Esophagus (tissue), 2 donors: Measurements from ENCODE around the gene CD300LG. TPM values are rescaled to one million over a fixed set of nuclear protein-coding genes. Genes with fewer than 3 reads are reported as not detected.
"Not testable (repeated sequence)": the region's sequence is repeated elsewhere in the genome, so short reads cannot be mapped to it uniquely, and the experiment has no call there.

ENCODE experiments used
- H3K27ac ChIP-seq, 2 donors: one replicate each; pipeline ENCODE4 v1.5.1; 2013; ENCODE audit warnings: low read depth in 2 of 2, mild to moderate bottlenecking in 2 of 2, inconsistent platforms in 1 of 2, low read length in 1 of 2, moderate library complexity in 1 of 2
- H3K27me3 ChIP-seq, 2 donors: one replicate each; pipeline ENCODE4 v1.6.1; 2013; ENCODE audit warnings: low read length in 2 of 2, control low read depth in 1 of 2, mild to moderate bottlenecking in 1 of 2; ENCODE audit not compliant: insufficient read depth in 2 of 2, control insufficient read depth in 1 of 2
- H3K36me3 ChIP-seq, 2 donors: one replicate each; pipeline ENCODE4 v1.6.1; 2013; ENCODE audit warnings: low read length in 1 of 2; ENCODE audit not compliant: control insufficient read depth in 2 of 2, insufficient read depth in 2 of 2
- H3K4me1 ChIP-seq, 2 donors: one replicate each; pipeline ENCODE4 v1.6.1; 2013; ENCODE audit warnings: low read length in 1 of 2; ENCODE audit not compliant: control insufficient read depth in 2 of 2, insufficient read depth in 2 of 2
- H3K4me3 ChIP-seq, 2 donors: one replicate each; pipeline ENCODE4 v1.5.1; 2013; ENCODE audit warnings: low read length in 2 of 2, mild to moderate bottlenecking in 2 of 2, low read depth in 1 of 2, moderate library complexity in 1 of 2
- H3K9me3 ChIP-seq, 2 donors: one replicate each; pipeline ENCODE4 v1.6.1; 2013; ENCODE audit warnings: mild to moderate bottlenecking in 2 of 2, low read depth in 1 of 2, low read length in 1 of 2, moderate library complexity in 1 of 2; ENCODE audit not compliant: control insufficient read depth in 2 of 2, insufficient read depth in 1 of 2
- WGBS, 2 donors: extraction: QIAGEN DNeasy Blood & Tissue Kit; methylation state at CpG; one replicate each; pipeline ENCODE4 v1.1.7; 2013; 5-methylcytosine and 5-hydroxymethylcytosine counted together
- polyA plus RNA-seq, 2 donors: library from polyadenylated mRNA; stranded (reverse); fragments of 200-250 nt; gene quantifications; one replicate each; pipeline ENCODE4 v1.2.3, GENCODE V29; 2013
- donor health status: healthy with polysubstance abuse.
- donor health status: Bipolar disorder and iron deficiency.

Gene CD300LG
- polyA plus RNA-seq, 2 donors, result 0.47 to 0.48 TPM

DNA sequence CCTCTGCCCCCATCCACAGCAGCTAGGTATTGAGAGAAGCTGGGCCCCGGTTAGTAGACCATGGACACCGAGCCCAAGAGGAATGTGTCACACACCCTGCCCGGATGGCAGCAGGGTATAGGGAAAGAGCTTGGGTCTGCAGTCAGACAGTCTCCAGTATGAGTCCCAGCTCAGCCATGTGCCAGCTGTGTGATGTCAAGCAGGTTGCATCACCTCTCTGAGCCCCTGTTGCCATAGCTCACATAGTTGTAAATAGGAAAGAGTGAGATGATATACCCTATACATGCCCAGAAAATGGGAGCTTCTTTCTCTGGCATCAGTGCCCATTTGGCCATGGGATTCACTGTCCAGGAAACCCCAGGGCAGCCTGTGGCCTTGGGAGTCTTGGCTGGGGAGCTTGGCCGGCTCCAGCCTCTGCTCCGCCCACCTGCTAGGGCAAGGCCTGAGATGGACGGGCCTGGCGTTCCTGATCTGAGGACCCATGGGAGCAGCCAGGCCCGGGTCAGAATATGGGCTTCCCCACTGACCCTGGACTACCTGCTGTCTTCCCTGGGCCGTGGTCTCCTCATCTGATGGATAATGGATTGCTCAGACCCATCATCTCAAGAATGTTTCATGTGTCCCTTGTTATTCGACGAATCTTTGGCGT, 13.2 kb downstream of the CD300LG start:
- Histone ChIP-seq H3K9me3 (peaks cover 0 to 3% of the 10 kb centered on the region in 2 donors), H3K4me1 (peaks cover 2 to 3% of the 10 kb centered on the region in 2 donors), H3K36me3 (no peaks in the 10 kb centered on the region), H3K27ac (no peak overlapping the region), H3K27me3 (no peaks in the 10 kb centered on the region), H3K4me3 (no peak overlapping the region)
- 87 to 89% methylated on average over 12 of the region's 12 CpGs for WGBS, 2 donors

DNA sequence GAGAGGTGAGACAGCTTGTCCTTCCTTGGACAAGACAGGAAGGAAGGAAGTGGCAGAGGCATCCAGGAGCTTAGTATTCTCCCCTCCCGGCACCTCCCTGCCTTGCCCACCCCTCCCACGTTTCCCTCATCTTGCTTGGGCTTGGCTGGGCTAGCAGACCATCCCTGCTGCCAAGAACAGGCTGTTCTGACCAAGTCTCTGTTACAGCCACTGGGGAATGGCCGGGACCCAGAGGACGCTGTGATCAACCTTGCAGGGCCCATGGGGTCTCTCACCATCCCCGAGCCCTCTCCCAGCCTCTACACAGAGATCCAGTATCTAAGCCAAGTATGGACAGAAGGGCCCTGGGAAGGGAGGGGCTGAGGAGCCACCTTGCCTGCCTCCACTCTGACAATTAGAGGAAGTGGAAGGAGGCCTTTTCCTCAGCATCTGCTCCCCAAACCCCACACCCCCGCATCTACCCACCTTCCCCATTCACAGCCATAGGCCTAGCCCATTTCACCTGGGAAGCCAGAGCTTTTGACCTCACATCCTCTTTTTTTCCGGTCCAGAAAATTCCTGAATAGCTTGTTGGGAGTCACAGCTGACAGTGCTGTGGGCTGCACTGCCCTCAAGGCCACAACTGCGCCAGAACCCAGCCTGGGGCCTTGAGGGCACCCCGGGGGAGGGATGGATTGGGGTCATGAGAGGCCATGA, 14.1 kb downstream of the CD300LG start:
- WGBS, 2 donors, result 47 to 56% methylated on average over 9 of the region's 9 CpGs
- Histone ChIP-seq H3K27me3 (no peaks in the 10 kb centered on the region), H3K4me1 (peaks cover 2 to 3% of the 10 kb centered on the region in 2 donors), H3K27ac (no peak overlapping the region), H3K9me3 (peaks cover 0 to 3% of the 10 kb centered on the region in 2 donors), H3K4me3 (no peak overlapping the region), H3K36me3 (no peaks in the 10 kb centered on the region)

DNA sequence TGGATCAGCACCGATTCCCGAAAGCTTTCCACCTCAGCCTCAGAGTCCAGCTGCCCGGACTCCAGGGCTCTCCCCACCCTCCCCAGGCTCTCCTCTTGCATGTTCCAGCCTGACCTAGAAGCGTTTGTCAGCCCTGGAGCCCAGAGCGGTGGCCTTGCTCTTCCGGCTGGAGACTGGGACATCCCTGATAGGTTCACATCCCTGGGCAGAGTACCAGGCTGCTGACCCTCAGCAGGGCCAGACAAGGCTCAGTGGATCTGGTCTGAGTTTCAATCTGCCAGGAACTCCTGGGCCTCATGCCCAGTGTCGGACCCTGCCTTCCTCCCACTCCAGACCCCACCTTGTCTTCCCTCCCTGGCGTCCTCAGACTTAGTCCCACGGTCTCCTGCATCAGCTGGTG, 15.0 kb downstream of the CD300LG start:
- Histone ChIP-seq H3K9me3 (peaks cover 0 to 2% of the 10 kb centered on the region in 2 donors), H3K27ac (no peak overlapping the region), H3K36me3 (no peaks in the 10 kb centered on the region), H3K27me3 (no peaks in the 10 kb centered on the region), H3K4me1 (peaks cover 2 to 3% of the 10 kb centered on the region in 2 donors), H3K4me3 (no peak overlapping the region)
- WGBS, 2 donors, result 78 to 84% methylated on average over 9 of the region's 9 CpGs

DNA sequence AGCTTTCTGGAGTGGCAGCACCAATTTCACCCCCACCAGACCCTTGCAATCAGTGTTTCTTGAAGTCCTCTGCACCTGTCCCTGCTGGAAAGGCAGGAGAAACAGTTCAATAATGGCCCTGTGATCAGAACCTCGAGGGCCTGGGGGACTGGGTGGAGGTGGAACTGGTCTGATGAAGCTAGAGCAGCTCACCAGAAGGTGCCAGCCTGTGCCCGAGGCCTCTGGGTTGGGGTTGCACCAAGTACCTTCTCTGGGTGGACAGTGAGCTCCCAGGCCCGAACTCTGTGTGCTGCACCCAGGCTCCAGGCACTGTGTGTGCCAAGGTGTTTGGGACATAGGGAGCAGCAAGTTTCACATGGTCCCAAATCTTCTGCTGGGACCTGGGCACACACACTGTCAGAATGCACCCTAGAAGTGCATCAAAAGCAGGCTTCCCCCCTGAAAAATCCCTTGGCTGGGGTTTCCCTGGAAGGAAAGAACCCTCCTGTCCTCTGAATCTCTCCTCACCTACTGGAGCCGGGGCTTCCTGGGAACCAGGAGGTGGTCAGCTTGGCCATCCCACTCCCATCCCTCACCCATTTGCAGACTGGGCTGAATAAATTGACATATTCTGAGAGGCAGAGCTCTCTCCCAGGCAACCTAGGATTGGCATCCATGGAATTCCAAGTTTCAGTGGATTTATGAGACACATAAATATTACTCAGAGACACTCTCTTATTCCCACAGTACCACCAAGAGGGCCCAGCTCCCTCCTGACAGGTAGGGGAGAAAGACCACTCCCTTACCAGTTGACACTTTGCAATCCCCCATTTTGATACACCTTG, 17.4 kb downstream of the CD300LG start:
- Histone ChIP-seq H3K36me3 (no peaks in the 10 kb centered on the region), H3K4me3 (no peak overlapping the region), H3K9me3 (no peaks in the 10 kb centered on the region), H3K4me1 (peaks cover 2 to 3% of the 10 kb centered on the region in 2 donors), H3K27me3 (no peaks in the 10 kb centered on the region), H3K27ac (no peak overlapping the region)
- WGBS, 2 donors, result 70 to 72% methylated on average over 4 of the region's 4 CpGs

DNA sequence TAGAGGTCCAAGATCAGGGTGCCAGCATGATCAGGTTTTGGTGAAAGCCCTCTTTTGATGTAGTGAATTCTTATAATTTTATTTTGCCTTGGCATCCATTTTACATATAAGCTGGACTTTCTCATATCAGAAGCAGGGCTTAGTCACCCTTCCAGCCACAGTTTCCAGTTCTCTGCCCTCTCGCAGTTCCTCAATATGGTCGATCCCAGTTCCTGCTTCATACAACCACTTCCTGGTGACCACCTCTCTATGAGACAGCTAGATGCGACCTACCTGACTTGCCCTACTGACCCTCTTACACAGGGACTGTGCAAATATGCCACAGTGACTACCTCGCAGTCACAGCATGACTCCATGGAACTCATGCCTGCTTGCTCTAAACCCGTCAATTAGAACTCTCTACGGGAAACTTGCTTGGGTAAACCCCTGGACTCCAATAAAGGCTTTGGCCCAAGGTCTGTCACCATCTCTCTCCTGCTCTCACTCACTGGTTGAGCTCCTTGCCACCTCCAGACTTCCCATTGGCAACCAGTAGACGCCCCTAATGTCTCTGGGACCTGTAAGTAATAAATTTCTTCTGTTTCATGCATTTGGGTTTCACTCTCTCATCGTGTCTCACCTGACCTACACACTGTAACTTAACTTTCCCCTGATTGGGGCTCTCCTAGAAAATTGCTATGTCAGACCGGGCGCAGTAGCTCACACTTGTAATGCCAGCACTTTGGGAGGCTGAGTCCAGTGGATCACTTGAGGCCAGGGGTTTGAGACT, 21.4 kb downstream of the CD300LG start:
- Histone ChIP-seq H3K27me3 (no peaks in the 10 kb centered on the region), H3K4me3 (no peak overlapping the region), H3K9me3 (no peaks in the 10 kb centered on the region), H3K36me3 (no peaks in the 10 kb centered on the region), H3K4me1 (no peaks in the 10 kb centered on the region), H3K27ac (no peak overlapping the region)
- WGBS, 2 donors, result 85 to 88% methylated on average over 10 of the region's 10 CpGs

DNA sequence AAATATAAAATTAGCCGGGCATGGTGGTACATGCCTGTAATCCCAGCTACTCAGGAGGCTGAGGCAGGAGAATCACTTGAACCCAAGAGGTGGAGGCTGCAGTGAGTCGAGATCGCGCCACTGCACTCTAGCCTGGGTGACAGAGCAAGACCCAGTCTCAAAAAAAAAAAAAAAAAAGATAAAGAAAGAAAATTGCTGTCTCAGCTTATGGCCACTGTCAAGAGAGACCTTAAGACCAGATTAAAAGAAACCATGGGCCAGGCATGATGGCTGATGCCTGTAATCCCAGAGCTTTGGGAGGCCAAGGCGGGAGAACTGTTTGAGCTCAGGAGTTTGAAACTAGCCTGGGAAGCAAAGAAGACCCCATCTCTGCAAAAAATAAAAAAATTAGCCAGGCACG, 22.1 kb downstream of the CD300LG start:
- not testable (repeated sequence) for H3K4me1 ChIP-seq, H3K36me3 ChIP-seq, H3K27me3 ChIP-seq, H3K4me3 ChIP-seq, H3K9me3 ChIP-seq, H3K27ac ChIP-seq
- WGBS, 2 donors, result 70 to 85% methylated on average over 6 of the region's 6 CpGs

DNA sequence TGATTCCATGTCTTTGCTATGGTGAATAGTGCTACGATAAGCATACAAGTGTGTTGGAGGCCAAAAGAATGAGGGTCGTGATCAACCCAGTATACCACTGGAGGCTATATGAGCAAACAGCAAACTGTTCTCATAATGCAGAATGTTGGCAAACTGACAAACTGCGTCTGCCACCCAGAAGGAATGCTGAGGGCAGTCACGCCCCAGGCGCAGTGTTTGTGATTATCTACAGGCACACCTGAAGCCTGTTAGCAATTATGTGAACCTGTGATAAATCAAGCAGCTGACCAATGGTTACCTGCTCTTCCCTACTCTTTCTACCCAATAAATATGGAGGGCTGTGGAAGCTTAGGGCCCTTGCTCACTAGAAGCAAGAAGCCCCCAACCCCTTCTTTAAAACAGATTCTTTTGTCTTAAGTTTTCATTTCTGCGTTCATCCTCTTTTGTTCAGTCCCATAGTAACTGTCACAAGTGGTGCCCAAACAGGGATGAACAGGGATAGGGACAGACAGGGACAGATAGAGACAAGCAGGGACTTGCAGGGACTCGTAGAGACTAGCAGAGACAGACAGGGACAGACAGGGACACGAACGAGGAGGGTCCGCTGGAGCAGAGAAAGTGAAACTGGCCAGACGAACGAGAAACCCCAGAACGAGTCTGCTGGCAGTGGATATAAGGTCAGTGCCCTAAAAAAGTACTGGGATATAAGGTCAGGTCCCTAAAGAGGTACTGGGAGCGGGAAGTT, 25.1 kb downstream of the CD300LG start:
- H3K4me3 ChIP-seq, result no peak overlapping the region
- 45 to 53% methylated on average over 14 of the region's 14 CpGs for WGBS, 2 donors
- H3K27ac ChIP-seq, result no peak overlapping the region
- H3K4me1 ChIP-seq, result no peaks in the 10 kb centered on the region
- no peaks in the 10 kb centered on the region for H3K36me3 ChIP-seq
- no peaks in the 10 kb centered on the region for H3K9me3 ChIP-seq
- no peaks in the 10 kb centered on the region for H3K27me3 ChIP-seq

DNA sequence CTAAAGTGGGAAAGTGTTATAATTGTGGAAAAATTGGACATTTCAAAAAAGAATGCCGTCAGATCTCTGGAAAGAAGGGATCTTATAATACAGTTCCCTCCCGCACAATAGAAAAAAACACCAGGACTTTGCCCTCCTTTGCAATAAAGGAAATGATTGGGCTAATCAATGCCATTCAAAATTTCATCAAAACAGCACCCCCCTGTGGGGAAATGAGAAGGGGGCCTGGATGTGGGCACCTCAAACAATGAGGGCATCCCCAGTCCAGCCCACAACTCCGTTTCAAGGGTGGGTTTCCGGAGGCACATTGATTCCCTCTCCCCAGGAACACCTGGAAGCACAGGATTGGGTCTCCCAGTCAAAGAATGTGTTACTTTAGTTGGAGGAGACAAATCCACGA, 26.1 kb downstream of the CD300LG start:
- H3K27me3 ChIP-seq, result no peaks in the 10 kb centered on the region
- no peaks in the 10 kb centered on the region for H3K4me1 ChIP-seq
- no peaks in the 10 kb centered on the region for H3K9me3 ChIP-seq
- H3K4me3 ChIP-seq, result no peak overlapping the region
- H3K27ac ChIP-seq, result no peak overlapping the region
- WGBS, 2 donors, result 63 to 72% methylated on average over 5 of the region's 5 CpGs
- no peaks in the 10 kb centered on the region for H3K36me3 ChIP-seq

DNA sequence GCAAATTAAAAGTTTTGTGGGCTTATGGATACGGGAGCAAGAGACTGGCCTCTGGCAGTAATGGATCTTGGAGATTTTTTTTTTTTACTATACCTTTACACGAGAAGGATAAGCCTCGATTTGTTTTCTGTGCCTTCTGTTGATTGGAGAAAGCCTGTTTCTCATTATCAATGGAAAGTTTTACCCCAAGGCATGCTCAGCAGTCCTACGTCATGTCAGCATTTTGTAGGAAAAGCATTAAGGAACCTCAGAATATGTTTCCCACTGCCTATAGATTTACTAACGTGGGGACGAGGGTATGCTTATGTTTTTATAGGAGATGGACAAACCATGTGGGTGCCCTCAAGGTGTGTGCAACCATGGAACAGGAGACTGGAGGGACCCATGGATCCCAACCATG, 26.8 kb downstream of the CD300LG start:
- no peaks in the 10 kb centered on the region for H3K36me3 ChIP-seq
- H3K4me1 ChIP-seq, result peaks cover under 1 to 2% of the 10 kb centered on the region in 2 donors
- no peaks in the 10 kb centered on the region for H3K27me3 ChIP-seq
- H3K4me3 ChIP-seq, result no peak overlapping the region
- no peaks in the 10 kb centered on the region for H3K9me3 ChIP-seq
- no peak overlapping the region for H3K27ac ChIP-seq
- WGBS, 2 donors, result 69 to 73% methylated on average over 6 of the region's 6 CpGs
